ENCODE results near the gene PCDH18.
"Not testable (repeated sequence)": the region's sequence is repeated elsewhere in the genome, so short reads cannot be mapped to it uniquely, and the experiment has no call there.

Gene PCDH18

GRCh38 chr4:137495578-137495977 lies 36.7 kb downstream of the PCDH18 start:
- TF ChIP-seq CTCF (conservative IDR thresholded peaks at IDR 0.05; ENCODE audit: low read depth, low read length): no peak
- no peak overlapping the region for H3K4me3 ChIP-seq (ENCODE audit: low read depth, low read length)
- no peak for DNase-seq (ENCODE audit: low read depth)

GRCh38 chr4:137483313-137483959 lies 48.9 kb downstream of the PCDH18 start:
- H3K4me3 ChIP-seq (ENCODE audit: low read depth, low read length); DNase-seq (ENCODE audit: low read depth): not testable (repeated sequence)

- H3K4me3 ChIP-seq (ENCODE audit: low read depth, low read length); DNase-seq (ENCODE audit: low read depth): not testable (repeated sequence)
Observed at GRCh38 chr4:137479657-137480056, 52.6 kb downstream of the PCDH18 start.

GRCh38 chr4:137476345-137476744 lies 55.9 kb downstream of the PCDH18 start:
- no peak for DNase-seq (ENCODE audit: low read depth)
- TF ChIP-seq CTCF (conservative IDR thresholded peaks at IDR 0.05; ENCODE audit: low read depth, low read length): no peak
- H3K4me3 ChIP-seq (ENCODE audit: low read depth, low read length): no peak overlapping the region

GRCh38 chr4:137474711-137475301 lies 57.5 kb downstream of the PCDH18 start:
- no peak for TF ChIP-seq CTCF (conservative IDR thresholded peaks at IDR 0.05; ENCODE audit: low read depth, low read length)
- H3K4me3 ChIP-seq (ENCODE audit: low read depth, low read length): no peak overlapping the region
- peak; percentile 90 for DNase-seq (ENCODE audit: low read depth)

- no peak overlapping the region for H3K4me3 ChIP-seq (ENCODE audit: low read depth, low read length)
- no peak for TF ChIP-seq CTCF (conservative IDR thresholded peaks at IDR 0.05; ENCODE audit: low read depth, low read length)
- DNase-seq (ENCODE audit: low read depth): no peak
Observed at GRCh38 chr4:137471895-137472294, 60.4 kb downstream of the PCDH18 start.

- no peak overlapping the region for H3K4me3 ChIP-seq (ENCODE audit: low read depth, low read length)
- no peak for DNase-seq (ENCODE audit: low read depth)
- no peak for TF ChIP-seq CTCF (conservative IDR thresholded peaks at IDR 0.05; ENCODE audit: low read depth, low read length)
Observed at GRCh38 chr4:137471461-137471860, 60.8 kb downstream of the PCDH18 start.

- TF ChIP-seq CTCF (conservative IDR thresholded peaks at IDR 0.05; ENCODE audit: low read depth, low read length): no peak
- peak; percentile 7 for DNase-seq (ENCODE audit: low read depth)
Observed at GRCh38 chr4:137470806-137471205, 61.5 kb downstream of the PCDH18 start.

More at GRCh38 chr4:137470806-137471205, 61.5 kb downstream of the PCDH18 start:
- H3K4me3 ChIP-seq (ENCODE audit: low read depth, low read length): no peak overlapping the region

Data from choroid plexus epithelial cell (primary cell).